HG03095 (cell line): ENCODE data around the gene LYSMD4.

Source experiments
- ATAC-seq: cut with Tn5 transposase; IDR thresholded peaks from one replicate; pipeline ENCODE4 v1.9.1; 2021; ENCODE audit warnings: moderate library complexity; ENCODE audit not compliant: unreplicated experiment

The LYSMD4 gene

DNA sequence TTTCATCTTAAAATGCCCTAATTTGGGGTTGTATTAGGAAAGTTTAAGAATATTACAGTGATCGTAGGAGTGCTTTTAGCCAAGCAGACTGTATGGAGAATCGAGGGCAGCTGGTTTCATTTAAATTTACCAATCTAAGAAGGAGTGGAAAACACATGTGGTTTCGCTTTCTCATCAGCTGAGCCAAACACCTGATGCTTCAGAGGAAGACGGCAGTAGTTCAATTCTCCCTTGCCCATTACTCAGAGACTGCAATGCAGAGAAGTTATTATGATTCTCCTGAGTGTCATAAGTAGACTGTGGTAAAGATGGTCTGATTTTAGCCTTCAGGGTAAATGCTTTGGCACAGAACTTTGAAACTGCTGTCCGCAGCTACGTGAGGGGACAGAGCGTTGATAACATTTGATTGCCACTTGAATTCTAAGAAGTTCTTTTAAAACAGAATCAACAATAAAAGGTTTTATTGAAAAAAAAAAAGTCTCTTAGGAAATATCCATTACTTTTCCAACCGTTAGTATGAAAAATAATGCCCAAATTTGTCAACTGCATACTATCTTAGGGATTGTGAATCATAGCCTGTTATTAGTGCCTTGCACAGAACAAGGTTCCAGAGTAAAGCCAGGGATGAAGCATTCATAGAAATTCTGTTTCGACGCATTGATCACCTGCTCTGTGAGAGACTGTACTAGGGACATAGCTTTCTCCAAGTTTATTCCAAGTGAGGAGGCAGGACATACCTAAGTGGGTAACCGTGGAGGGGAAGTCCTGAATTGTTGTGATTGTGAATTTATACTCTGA, 25.6 kb downstream of the LYSMD4 start:
- ATAC-seq = no peak

DNA sequence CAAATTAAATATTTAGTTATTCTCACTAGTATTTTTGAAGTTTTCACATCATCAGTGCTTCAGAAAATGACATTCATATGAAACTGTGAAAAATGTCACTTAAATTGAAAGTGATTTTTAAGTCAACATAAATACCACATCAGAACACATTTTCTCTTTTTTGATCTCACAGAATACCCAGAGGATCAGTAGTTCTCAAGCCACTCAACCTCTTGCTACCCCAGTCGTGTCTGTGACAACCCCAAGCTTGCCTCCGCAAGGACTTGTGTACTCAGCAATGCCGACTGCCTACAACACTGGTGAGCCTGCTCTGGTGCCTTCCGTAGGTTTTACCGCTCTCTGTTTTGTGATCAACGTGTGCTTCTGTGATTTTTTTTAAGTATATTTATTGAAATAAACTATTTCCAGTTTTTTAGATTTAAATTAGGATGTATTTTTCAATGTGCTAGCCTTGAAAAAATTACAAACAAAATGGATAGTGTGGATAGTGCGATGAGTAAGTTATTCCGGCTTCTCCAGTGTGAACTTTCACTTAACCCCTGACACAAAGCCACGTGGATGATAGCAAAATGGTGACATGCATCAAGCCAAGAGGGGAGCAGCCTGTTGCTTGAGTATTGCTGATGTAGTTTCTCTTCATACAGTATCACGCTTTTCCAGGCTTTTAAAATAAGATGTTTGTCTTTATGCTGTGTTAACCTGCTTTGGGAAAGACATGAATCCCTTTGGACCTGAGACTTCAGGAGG, 26.5 kb downstream of the LYSMD4 start:
- no peak for ATAC-seq

DNA sequence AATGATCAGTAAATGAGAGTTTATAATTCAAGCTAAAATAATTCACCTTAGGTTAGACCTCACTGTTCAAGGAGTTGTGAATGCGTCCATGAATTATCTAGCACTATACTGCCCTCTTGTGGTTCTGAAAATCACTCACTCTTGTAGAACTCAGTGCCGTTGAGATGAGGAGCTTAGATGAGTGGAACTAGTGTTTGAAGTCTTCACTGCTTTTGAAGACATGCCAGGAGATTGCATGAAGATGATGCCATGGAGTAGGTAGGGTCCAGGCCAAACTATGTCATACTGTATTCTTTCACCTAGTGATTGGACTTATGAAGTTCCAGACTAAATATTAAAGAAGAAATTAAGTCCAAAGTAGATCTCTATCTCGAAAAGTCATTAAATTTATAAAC, 28.8 kb downstream of the LYSMD4 start:
- ATAC-seq = peak; percentile 67

DNA sequence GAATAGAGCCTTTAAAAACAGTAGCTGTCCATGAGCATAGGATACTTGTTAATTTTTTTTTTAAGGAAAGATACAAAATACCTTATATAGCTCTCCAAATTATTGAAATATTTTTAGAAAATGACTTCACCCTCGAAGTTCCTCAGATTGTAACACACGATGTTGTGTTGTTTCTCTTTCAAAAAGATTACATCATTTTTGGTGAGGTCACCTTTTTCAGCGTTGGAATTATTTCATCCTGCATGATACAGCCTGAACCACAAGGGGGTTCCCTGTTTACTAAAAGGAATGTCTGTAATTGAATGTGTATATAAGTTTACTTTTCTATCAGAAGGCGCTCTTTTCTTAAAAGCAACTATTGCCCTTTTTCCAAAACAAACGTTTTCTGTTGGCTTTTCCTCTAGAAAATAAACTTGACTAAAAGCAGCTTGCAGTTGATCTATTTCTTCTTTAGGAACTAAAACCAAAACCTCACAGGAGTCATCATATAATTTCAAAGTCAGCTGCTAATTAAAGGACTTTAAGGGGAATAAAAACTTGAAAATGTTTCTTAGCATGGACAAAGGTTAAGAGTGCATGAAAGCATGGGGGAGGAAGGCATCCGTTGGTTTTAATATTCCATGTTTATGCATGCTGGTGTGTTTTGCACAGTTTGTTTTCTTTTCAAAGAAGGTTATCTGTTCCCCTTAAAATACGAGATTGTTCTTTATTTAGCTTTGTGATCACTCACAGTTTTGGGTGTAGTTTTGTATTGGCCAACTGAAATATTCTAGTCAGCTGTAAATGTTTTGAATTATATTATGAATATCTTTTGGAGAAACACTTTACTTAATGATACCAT, 29.4 kb downstream of the LYSMD4 start:
- peak; percentile 56 for ATAC-seq

DNA sequence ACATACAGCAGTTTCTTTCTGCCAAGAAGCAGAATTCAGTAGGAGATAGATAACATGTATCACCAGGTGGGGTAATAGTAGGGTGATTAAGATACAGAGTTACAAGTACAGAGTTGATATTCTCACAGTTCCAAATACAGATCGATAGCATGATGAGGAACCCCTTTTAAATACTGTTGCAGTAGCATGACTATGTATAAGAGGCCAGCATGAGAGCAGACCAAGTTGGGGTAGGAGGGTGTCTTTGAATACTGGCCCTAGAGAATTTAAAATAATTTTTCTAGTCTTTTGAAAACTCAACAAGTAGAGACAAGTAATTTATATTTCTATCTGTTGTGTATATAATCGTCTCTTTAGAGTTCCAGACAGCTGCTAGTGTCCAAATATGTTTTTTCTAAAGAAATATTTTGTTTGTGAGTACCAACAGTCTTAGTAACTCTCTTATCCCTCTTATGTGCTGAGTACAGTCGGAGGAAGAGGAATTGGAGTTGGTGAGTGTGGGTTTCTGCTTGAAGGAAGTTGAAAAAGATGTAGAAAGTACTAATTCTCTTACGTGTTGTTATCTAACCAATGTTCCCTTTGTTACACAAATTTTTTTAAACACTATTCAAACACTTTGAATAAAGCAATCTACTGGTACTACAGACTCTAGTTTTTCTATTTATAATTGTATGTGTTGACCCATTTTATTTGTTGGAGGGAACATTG, 30.2 kb downstream of the LYSMD4 start:
- ATAC-seq = peak; percentile 11

DNA sequence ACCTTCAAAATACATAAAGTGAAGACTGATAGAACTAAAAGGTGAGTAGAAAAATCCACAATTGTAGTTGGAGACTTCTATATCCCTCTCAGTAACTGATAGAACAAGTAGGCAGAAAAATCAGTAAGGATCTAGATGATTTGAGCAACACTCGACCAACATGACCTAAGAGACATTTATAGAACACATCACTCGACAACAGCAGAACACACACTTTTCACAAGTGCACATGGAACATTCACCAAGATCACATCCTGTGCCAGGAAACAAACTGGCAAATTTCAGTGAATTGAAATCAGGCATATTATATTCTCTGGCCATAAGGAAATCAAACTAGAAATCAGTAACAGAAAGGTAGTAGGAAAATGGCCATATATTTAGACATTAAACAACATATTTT, 37.1 kb downstream of the LYSMD4 start:
- ATAC-seq = no peak

DNA sequence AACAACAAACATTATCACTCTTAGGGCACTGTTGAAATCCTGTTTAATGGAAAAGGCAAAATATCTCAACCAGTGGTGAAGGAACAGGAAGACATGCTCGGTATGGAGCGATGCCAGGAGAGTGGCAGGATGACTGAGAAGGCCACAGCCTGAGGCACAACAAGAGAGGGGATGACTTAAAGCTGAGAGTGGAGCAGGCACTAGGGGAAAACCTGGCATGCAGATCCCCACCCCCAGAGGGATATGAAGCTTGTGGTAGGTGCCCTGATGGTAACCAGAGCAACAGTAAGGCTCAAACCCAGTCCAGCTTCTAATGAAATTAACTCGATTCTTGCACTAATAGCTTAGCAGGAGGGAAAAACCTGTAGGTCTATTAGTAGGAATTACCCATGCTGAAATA, 40.4 kb downstream of the LYSMD4 start:
- ATAC-seq = no peak

DNA sequence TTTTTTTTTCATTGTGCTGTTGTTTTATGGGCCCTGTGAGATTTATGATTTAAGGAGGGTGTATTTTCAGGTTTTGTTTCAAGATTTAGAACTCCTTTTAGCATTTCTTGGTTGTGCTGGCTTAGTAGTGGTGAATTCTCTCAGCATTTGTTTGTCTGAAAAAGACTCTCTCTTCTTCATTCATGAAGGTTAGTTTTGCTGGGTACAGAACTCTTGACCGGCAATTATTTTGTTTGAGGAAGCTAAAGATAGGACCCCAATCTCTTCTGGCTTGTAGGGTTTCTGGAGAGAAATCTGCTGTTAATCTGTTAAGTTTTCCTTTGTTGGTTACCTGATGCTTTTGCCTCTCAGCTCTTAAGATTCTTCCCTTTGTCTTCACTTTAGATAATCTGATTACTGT, 46.9 kb downstream of the LYSMD4 start:
- ATAC-seq = no peak

DNA sequence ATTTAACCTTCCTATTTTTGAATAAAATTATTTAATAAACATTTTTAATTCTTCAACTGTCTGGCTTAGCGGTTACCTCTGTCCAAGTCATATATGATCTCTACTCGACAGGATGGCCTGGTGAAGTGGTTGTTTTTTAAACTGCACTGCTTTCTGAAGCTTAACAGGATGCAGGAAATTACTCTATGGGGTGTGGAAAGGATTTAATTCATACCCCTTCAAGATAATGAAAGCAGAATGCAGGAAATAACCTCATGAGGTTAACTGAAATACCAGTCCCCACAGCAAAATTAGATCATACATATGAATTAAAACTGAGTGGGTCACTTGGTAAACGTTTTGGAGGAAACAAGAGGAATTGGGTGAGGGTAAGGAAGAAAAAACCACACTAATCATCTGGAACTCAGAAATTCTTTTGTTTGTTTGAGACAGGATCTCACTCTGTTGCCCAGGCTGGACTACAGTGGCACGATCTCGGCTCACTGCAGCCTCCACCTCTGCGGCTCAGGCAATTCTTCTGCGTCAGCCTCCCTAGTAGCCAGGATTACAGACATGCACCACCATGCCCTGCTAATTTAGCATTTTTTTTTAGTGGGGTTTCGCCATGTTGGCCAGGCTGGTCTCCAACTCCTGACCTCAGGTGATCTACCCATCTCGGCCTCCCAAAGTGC, 50.1 kb downstream of the LYSMD4 start:
- ATAC-seq = no peak

DNA sequence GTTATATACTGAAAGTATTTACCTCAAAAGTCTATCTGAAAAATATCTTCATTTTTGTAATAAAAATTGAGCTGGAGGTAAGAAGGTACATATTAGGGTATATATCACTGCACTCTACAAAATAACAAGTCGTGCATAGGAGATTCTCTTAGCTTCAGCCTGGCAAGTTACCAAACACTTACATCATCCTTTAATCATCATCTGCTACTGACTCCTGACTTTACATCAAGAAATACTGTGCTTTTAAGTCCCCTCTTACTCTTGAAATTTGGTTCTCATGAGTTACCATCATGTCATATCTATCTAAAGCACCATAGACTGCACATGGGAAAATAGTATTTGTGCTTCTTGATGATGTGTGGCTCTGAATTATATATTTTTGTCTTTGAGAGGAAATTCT, 50.8 kb downstream of the LYSMD4 start:
- ATAC-seq = no peak

DNA sequence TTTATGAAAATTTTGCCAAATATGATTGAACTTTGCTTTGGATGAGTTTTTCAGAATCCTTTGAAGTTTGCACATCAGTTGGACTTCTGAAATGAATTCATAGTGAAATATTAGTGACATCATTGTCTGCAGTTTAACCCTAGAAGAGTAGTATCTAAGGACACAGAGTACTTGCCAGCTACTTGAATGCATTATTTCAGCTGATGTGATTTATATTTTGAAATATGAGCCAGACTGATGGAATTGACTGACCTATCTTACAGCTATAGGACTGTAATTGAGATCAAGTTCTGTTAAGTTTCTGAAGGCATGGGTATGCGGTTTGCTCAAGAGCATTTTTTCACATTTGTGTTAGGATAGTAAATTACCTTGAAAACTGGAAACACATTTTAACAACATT, 51.2 kb downstream of the LYSMD4 start:
- ATAC-seq = no peak

DNA sequence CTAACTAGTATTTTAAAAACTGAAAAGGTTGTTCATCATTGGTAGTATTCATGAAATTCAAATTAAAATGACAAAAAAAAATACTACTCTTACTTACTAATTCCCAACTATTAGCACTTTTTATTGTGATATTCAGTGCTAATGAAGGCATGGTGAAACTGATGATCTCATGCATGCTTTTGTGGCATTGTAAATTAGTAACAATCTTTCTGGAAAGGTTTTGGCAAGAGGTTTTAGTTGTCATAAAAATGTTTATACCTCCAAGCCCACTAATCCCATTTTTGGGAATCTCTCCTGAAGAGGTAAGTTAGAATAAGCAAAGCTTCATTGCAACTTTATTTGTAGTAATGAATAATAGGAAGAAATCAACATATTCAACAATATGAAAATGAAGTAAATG, 53.0 kb downstream of the LYSMD4 start:
- no peak for ATAC-seq

DNA sequence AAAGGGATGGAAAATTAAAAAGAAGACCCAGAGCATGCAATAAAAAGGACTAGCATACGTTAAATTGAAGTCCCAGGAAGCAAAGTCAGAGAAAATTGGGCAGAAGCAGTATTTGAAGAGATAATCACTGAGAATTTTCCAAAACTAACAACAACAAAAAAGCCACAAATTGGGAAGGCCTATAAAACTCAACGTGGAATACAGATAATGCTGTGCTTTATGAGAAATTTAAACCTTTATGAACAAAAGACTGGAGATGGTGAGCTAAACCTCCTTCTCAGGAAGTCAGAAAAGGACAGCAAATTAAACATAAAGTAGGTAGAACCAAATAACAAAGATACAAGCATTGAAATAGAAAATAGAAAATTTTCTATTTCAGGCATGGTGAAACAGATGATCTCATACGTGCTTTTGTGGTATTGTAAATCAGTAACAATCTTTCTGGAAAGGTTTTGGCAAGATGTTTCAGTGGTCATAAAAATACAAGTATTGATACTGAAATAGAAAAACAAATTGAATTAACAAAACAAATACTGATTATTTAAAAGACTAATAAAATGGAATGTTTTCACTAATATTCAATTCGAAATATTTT, 55.6 kb downstream of the LYSMD4 start:
- peak; percentile 68 for ATAC-seq
